OCI-LY3 (cell line): Measurements from ENCODE around the gene NIN.

ENCODE experiments used
- EZH2phosphoT487 ChIP-seq: fragments of 200-600 bp; shearing (Covaris generic); IDR thresholded peaks from 2 replicates; pipeline ENCODE4 v1.6.1; 2018; ENCODE audit warnings: antibody characterized with exemption, mixed run types, low read depth
- TF ChIP-seq, protein P1 (sequence below): fragments of 200-600, 300-600 bp; sonication (generic); IDR thresholded peaks from 2 replicates; pipeline ENCODE4 v1.5.1; 2014; ENCODE audit warnings: antibody characterized with exemption, low read length, low read depth

GRCh38 chr14:50792051-50792477 is 38.9 kb downstream of the NIN start:
- TF ChIP-seq, protein P1, sequence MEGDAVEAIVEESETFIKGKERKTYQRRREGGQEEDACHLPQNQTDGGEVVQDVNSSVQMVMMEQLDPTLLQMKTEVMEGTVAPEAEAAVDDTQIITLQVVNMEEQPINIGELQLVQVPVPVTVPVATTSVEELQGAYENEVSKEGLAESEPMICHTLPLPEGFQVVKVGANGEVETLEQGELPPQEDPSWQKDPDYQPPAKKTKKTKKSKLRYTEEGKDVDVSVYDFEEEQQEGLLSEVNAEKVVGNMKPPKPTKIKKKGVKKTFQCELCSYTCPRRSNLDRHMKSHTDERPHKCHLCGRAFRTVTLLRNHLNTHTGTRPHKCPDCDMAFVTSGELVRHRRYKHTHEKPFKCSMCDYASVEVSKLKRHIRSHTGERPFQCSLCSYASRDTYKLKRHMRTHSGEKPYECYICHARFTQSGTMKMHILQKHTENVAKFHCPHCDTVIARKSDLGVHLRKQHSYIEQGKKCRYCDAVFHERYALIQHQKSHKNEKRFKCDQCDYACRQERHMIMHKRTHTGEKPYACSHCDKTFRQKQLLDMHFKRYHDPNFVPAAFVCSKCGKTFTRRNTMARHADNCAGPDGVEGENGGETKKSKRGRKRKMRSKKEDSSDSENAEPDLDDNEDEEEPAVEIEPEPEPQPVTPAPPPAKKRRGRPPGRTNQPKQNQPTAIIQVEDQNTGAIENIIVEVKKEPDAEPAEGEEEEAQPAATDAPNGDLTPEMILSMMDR, result no peak
- TF ChIP-seq EZH2phosphoT487, result no peak
